Measurements from ENCODE around the gene CCL5. TPM values are rescaled to one million over a fixed set of nuclear protein-coding genes. Genes with fewer than 3 reads are reported as not detected.

CCL5 gene
- total RNA-seq, 1 donor from 2014 or later, result 1.7 TPM

GRCh38 chr17:35843698-35844097, 36.5 kb downstream of the CCL5 start:
- ATAC-seq (no peak), DNase-seq (ENCODE audit: missing footprints) (no peak)
- intact Hi-C loops (cut with DNase I), result no loop called here

GRCh38 chr17:35842239-35842638, 37.9 kb downstream of the CCL5 start:
- DNase-seq (ENCODE audit: missing footprints) (no peak), ATAC-seq (no peak)
- intact Hi-C loops (cut with DNase I), result no loop called here

- intact Hi-C loops (cut with DNase I), result no loop called here
- no peak for ATAC-seq
- no peak for DNase-seq (ENCODE audit: missing footprints)
These were observed 38.7 kb downstream of the CCL5 start for GRCh38 chr17:35841505-35841904.

- no peak for DNase-seq (ENCODE audit: missing footprints)
- intact Hi-C loops (cut with DNase I), result no loop called here
- no peak for ATAC-seq
These were observed 39.1 kb downstream of the CCL5 start for GRCh38 chr17:35841101-35841500.

- intact Hi-C loops (cut with DNase I), result no loop called here
- no peak for ATAC-seq
- no peak for DNase-seq (ENCODE audit: missing footprints)
These were observed 55.0 kb downstream of the CCL5 start for GRCh38 chr17:35825206-35825605.

Other genes starting within 250 kb of the CCL5 start
- gene RASL10B, start 148.7 kb downstream of the CCL5 start, total RNA-seq, result 18.9 TPM
- 0.27 TPM for gene GAS2L2, start 127.1 kb downstream of the CCL5 start, total RNA-seq
- not detected for gene C17orf50, start 119.5 kb downstream of the CCL5 start, total RNA-seq
- 2.3 TPM for gene MMP28, start 84.7 kb downstream of the CCL5 start, total RNA-seq
- 95.9 TPM for gene TAF15, start 70.9 kb downstream of the CCL5 start, total RNA-seq
- not detected for gene HEATR9, start 11.5 kb downstream of the CCL5 start, total RNA-seq
- gene RDM1, start 50.4 kb upstream of the CCL5 start, total RNA-seq, result not detected
- gene LYZL6, start 63.4 kb upstream of the CCL5 start, total RNA-seq, result not detected
- not detected for gene CCL16, start 101.1 kb upstream of the CCL5 start, total RNA-seq
- gene CCL14, start 106.4 kb upstream of the CCL5 start, total RNA-seq, result 10.3 TPM
- gene CCL15, start 121.2 kb upstream of the CCL5 start, total RNA-seq, result not detected
- gene CCL23, start 137.6 kb upstream of the CCL5 start, total RNA-seq, result not detected
- gene CCL18, start 183.9 kb upstream of the CCL5 start, total RNA-seq, result 3.7 TPM
- gene CCL3, start 209.8 kb upstream of the CCL5 start, total RNA-seq, result not detected
- gene CCL4, start 223.5 kb upstream of the CCL5 start, total RNA-seq, result 0.92 TPM